Mesenchymal stem cell (in vitro differentiated cells and primary cell): ENCODE measurements around the gene DGAT2.
A peak's percentile ranks its signal among the peaks of the same experiment; 100 is the strongest.

ENCODE experiments used
- DNase-seq: peaks from one replicate; pipeline ENCODE4 v3.0.0-alpha.2; 2013
- H2AFZ ChIP-seq: one replicate; pipeline ENCODE4 v1.6.1; 2013; ENCODE audit warnings: low read depth, mild to moderate bottlenecking, control low read depth, inconsistent platforms, low read length, moderate library complexity
- H2AK5ac ChIP-seq: 2 replicates; pipeline ENCODE4 v1.6.1; 2013; ENCODE audit warnings: low read length, moderate library complexity, mild to moderate bottlenecking, inconsistent platforms; ENCODE audit not compliant: severe bottlenecking
- H2BK120ac ChIP-seq: one replicate; pipeline ENCODE4 v1.6.1; 2013; ENCODE audit warnings: low read depth, mild to moderate bottlenecking, inconsistent platforms, low read length, moderate library complexity
- H2BK12ac ChIP-seq, 2 experiments: one replicate each; pipeline ENCODE4 v1.6.1; 2013; ENCODE audit warnings: inconsistent platforms in 2 of 2, low read length in 2 of 2, mild to moderate bottlenecking in 2 of 2, moderate library complexity in 2 of 2, control low read depth in 1 of 2
- H2BK15ac ChIP-seq: one replicate; pipeline ENCODE4 v1.6.1; 2013; ENCODE audit warnings: mild to moderate bottlenecking, low read depth, inconsistent platforms; ENCODE audit not compliant: poor library complexity, severe bottlenecking
- H2BK5ac ChIP-seq: 2 replicates; pipeline ENCODE4 v1.6.1; 2013; ENCODE audit warnings: low read depth, mild to moderate bottlenecking, low read length, control low read depth, inconsistent platforms; ENCODE audit not compliant: poor library complexity, severe bottlenecking
- H3K14ac ChIP-seq, 2 experiments: one replicate each; pipeline ENCODE4 v1.6.1; 2013; ENCODE audit warnings: inconsistent platforms in 2 of 2, low read length in 2 of 2, control low read depth in 1 of 2, mild to moderate bottlenecking in 1 of 2, moderate library complexity in 1 of 2
- H3K18ac ChIP-seq, 2 experiments: one replicate each; pipeline ENCODE4 v1.6.1; 2013; ENCODE audit warnings: inconsistent platforms in 2 of 2, low read length in 2 of 2, control low read depth in 1 of 2, low read depth in 1 of 2, mild to moderate bottlenecking in 1 of 2
- H3K23ac ChIP-seq, 2 experiments: one replicate each; pipeline ENCODE4 v1.6.1; 2013; ENCODE audit warnings: inconsistent platforms in 2 of 2, low read length in 2 of 2, mild to moderate bottlenecking in 2 of 2, moderate library complexity in 2 of 2, control low read depth in 1 of 2
- H3K27ac ChIP-seq: 2 replicates; pipeline ENCODE4 v1.5.1; 2013; ENCODE audit warnings: mild to moderate bottlenecking, moderate library complexity, low read length, control low read depth, inconsistent platforms; ENCODE audit not compliant: poor library complexity, severe bottlenecking
- H3K27me3 ChIP-seq, 2 experiments: 2 replicates each; pipeline versions ENCODE4 v1.6.1 to v1.7.0; 2013; ENCODE audit warnings: low read length in 2 of 2, mild to moderate bottlenecking in 2 of 2, moderate library complexity in 2 of 2, control low read depth in 1 of 2, inconsistent platforms in 1 of 2; ENCODE audit not compliant: control insufficient read depth in 1 of 2, insufficient read depth in 1 of 2
- H3K36me3 ChIP-seq, 2 experiments: 2 replicates each; pipeline versions ENCODE4 v1.6.1 to v1.7.0; 2013; ENCODE audit warnings: low read length in 2 of 2, control low read depth in 1 of 2, inconsistent platforms in 1 of 2, low read depth in 1 of 2, mild to moderate bottlenecking in 1 of 2; ENCODE audit not compliant: insufficient read depth in 2 of 2, control insufficient read depth in 1 of 2
- H3K4ac ChIP-seq, 2 experiments: one replicate each; pipeline ENCODE4 v1.6.1; 2013; ENCODE audit warnings: inconsistent platforms in 2 of 2, low read length in 2 of 2, mild to moderate bottlenecking in 2 of 2, moderate library complexity in 2 of 2, control low read depth in 1 of 2, low read depth in 1 of 2
- H3K4me1 ChIP-seq: 2 replicates; pipeline ENCODE4 v1.6.1; 2013; ENCODE audit warnings: low read depth, low read length, control low read depth; ENCODE audit not compliant: control insufficient read depth, insufficient read depth
- H3K4me2 ChIP-seq: 2 replicates; pipeline ENCODE4 v1.6.1; 2013; ENCODE audit warnings: low read length, mild to moderate bottlenecking, inconsistent platforms; ENCODE audit not compliant: poor library complexity, severe bottlenecking
- H3K4me3 ChIP-seq, 2 experiments: 2 replicates each; pipeline versions ENCODE4 v1.5.1 to v1.7.0; 2013; ENCODE audit warnings: low read length in 2 of 2, mild to moderate bottlenecking in 2 of 2, control low read depth in 1 of 2, low read depth in 1 of 2; ENCODE audit not compliant: insufficient read depth in 1 of 2
- H3K79me1 ChIP-seq: replicated peaks from 2 replicates; pipeline ENCODE4 v1.6.1; 2013; ENCODE audit warnings: mild to moderate bottlenecking, control low read depth, low read length, inconsistent platforms; ENCODE audit not compliant: poor library complexity, severe bottlenecking
- H3K9ac ChIP-seq: 2 replicates; pipeline ENCODE4 v1.7.0; 2013; ENCODE audit warnings: mild to moderate bottlenecking, low read length, moderate library complexity
- H3K9me3 ChIP-seq: 2 replicates; pipeline ENCODE4 v1.7.0; 2013; ENCODE audit warnings: mild to moderate bottlenecking, low read length; ENCODE audit not compliant: control insufficient read depth
- H4K8ac ChIP-seq: one replicate; pipeline ENCODE4 v1.6.1; 2013; ENCODE audit warnings: inconsistent platforms, mild to moderate bottlenecking, low read length, moderate library complexity
- H4K91ac ChIP-seq: one replicate; pipeline ENCODE4 v1.6.1; 2013; ENCODE audit warnings: mild to moderate bottlenecking, low read length, inconsistent platforms
- WGBS: methylation state at CpG from one replicate; pipeline ENCODE4 v1.1.7; 2013; ENCODE audit warnings: mixed read lengths; 5-methylcytosine and 5-hydroxymethylcytosine counted together

Gene DGAT2

GRCh38 chr11:75801362-75802020 lies 32.9 kb downstream of the DGAT2 start:
- Histone ChIP-seq H3K4me1 (peaks cover 9% of the 10 kb centered on the region), H3K9me3 (no peaks in the 10 kb centered on the region), H2AK5ac (no peak overlapping the region), H2BK15ac (no peak overlapping the region), H2BK12ac (no peak overlapping the region), H3K79me1 (no peaks in the 10 kb centered on the region), H3K27ac (no peak overlapping the region), H4K91ac (no peak overlapping the region), H3K4me2 (no peak overlapping the region), H2BK5ac (no peak overlapping the region), H3K27me3 (no peaks in the 10 kb centered on the region), H3K23ac (peak overlapping the region in 1 of 2 experiments; percentile 11), H3K36me3 (peaks cover 0 to 69% of the 10 kb centered on the region in 2 experiments), H3K14ac (no peak overlapping the region), H2AFZ (no peak overlapping the region), H3K4ac (no peak overlapping the region), H3K9ac (no peak overlapping the region), H3K18ac (no peak overlapping the region), H4K8ac (no peak overlapping the region), H2BK120ac (no peak overlapping the region), H3K4me3 (no peak overlapping the region)
- no peak for DNase-seq
- WGBS: 89% methylated on average over 9 of the region's 9 CpGs

GRCh38 chr11:75802021-75802912 lies 33.7 kb downstream of the DGAT2 start:
- Histone ChIP-seq H3K23ac (no peak overlapping the region), H3K4ac (no peak overlapping the region)
- WGBS: 92% methylated on average over 12 of the region's 12 CpGs

DNA sequence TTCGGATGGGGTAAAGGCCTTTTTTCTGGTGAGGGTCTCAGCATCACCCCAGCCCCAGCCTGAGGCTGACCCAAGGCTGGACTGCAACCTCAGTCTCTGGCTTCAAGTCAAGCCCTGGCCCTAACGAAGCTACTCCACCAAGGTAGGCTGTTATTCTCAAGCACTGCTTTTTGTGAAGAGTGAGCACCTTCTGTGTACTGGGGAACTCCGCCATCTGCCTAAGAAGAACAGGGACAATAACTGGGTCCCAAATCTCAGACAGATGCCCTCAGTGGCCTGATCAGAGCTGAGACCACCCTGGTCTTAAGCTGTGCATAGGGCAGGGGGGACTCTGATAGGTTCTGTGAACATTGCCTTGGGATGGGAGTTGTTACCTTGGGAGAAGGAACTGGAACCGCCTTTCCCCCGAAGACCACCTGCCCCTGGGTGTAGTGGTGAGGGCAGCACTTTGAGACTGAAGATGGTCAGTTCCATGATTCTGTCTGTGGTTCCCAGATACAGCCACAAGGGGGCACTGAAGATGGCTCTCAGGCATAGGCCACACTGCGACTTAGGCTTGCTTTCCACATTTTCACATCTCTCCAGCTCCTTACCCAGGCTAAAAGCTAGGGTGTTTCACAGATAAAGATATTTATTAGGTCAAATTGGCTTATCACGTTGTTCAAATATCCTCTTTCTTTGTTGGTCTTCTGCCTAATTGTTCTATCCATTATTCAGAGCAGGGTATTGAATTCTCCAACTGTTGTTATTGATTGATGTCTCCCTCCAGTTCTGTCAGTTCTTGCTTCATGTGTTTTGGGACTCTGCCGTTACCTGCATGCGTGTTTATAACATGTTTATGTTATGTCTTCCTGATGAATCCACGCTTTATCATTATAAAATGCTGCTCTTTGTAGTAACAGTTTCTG lies 34.6 kb downstream of the DGAT2 start:
- H3K36me3 ChIP-seq: peaks cover 0 to 52% of the 10 kb centered on the region in 2 experiments
- no peaks in the 10 kb centered on the region for H3K4me1 ChIP-seq
- peak; percentile 72 for DNase-seq
- H2BK120ac ChIP-seq: no peak overlapping the region
- no peak overlapping the region for H3K14ac ChIP-seq
- no peak overlapping the region for H2AFZ ChIP-seq
- no peak overlapping the region for H3K23ac ChIP-seq
- no peak overlapping the region for H3K18ac ChIP-seq
- H3K9me3 ChIP-seq: no peaks in the 10 kb centered on the region
- no peak overlapping the region for H2BK15ac ChIP-seq
- no peaks in the 10 kb centered on the region for H3K79me1 ChIP-seq
- H2AK5ac ChIP-seq: no peak overlapping the region
- no peak overlapping the region for H3K4me2 ChIP-seq
- H2BK5ac ChIP-seq: no peak overlapping the region
- H3K27ac ChIP-seq: no peak overlapping the region
- H3K27me3 ChIP-seq: no peaks in the 10 kb centered on the region
- H3K4ac ChIP-seq: no peak overlapping the region
- H3K9ac ChIP-seq: peak overlapping the region; percentile 12
- no peak overlapping the region for H3K4me3 ChIP-seq
- H4K91ac ChIP-seq: no peak overlapping the region
- no peak overlapping the region for H2BK12ac ChIP-seq
- H4K8ac ChIP-seq: no peak overlapping the region
- 48% methylated on average over 7 of the region's 10 CpGs for WGBS

More at GRCh38 chr11:75802021-75802912, 33.7 kb downstream of the DGAT2 start:
- Histone ChIP-seq H2BK15ac (peak overlapping the region; percentile 3), H3K14ac (no peak overlapping the region), H2BK5ac (no peak overlapping the region), H3K18ac (no peak overlapping the region), H3K36me3 (peaks cover 0 to 61% of the 10 kb centered on the region in 2 experiments), H3K27me3 (no peaks in the 10 kb centered on the region), H3K4me1 (peaks cover 6% of the 10 kb centered on the region), H3K9me3 (no peaks in the 10 kb centered on the region), H3K9ac (peak overlapping the region; percentile 12), H4K8ac (no peak overlapping the region), H2AFZ (no peak overlapping the region), H3K79me1 (no peaks in the 10 kb centered on the region), H2BK120ac (no peak overlapping the region), H4K91ac (no peak overlapping the region), H2BK12ac (no peak overlapping the region), H2AK5ac (no peak overlapping the region), H3K4me2 (no peak overlapping the region), H3K4me3 (no peak overlapping the region), H3K27ac (no peak overlapping the region)
- DNase-seq: no peak
